Lower lobe of right lung (tissue), 2 donors: Measurements from ENCODE around the gene MAP3K14. TPM values are rescaled to one million over a fixed set of nuclear protein-coding genes. Genes with fewer than 3 reads are reported as not detected.

Source experiments
- ATAC-seq, 2 donors: fragments of 200-7000 bp; cut with Tn5 transposase; one replicate each; pipeline ENCODE4 v1.9.1; 2020 to 2022; ENCODE audit warnings: mild to moderate bottlenecking in 2 of 2, moderate library complexity in 2 of 2
- DNase-seq: peaks from one replicate; pipeline ENCODE4 v3.0.0-alpha.2; 2020
- H3K27ac ChIP-seq: fragments of 200-600 bp; one replicate; pipeline ENCODE4 v1.8.0; 2022
- H3K27me3 ChIP-seq: fragments of 200-600 bp; one replicate; pipeline ENCODE4 v1.8.0; 2022; ENCODE audit warnings: low read depth
- H3K36me3 ChIP-seq: fragments of 200-600 bp; one replicate; pipeline ENCODE4 v1.8.0; 2022; ENCODE audit warnings: mild to moderate bottlenecking
- H3K4me1 ChIP-seq: fragments of 200-600 bp; one replicate; pipeline ENCODE4 v1.8.0; 2022
- H3K4me3 ChIP-seq: fragments of 200-600 bp; one replicate; pipeline ENCODE4 v1.8.0; 2022; ENCODE audit warnings: mild to moderate bottlenecking
- H3K9me3 ChIP-seq: fragments of 200-600 bp; one replicate; pipeline ENCODE4 v1.8.0; 2022
- intact Hi-C: fragments of 100-400 bp; cut with DNase I; formaldehyde crosslinking; loops from one replicate; pipeline ENCODE4 v1.11.0; 2022
- total RNA-seq: library from RNA; stranded (reverse); fragmentation: NEBNext Ultra II Directional; extraction: Animal tissue kit (Norgen Biotek cat#: 25700); gene quantifications from one replicate; pipeline ENCODE4 v1.2.1, GENCODE V29; 2021
- TF ChIP-seq, protein P1 (sequence below): fragments of 200-600 bp; IDR thresholded peaks from one replicate; pipeline ENCODE4 v1.8.0; 2022; ENCODE audit warnings: antibody characterized with exemption, mild to moderate bottlenecking
- donor health status: DM: no; HTN: yes; CAD: no; lungs with severe emphysema.

The MAP3K14 gene
- total RNA-seq, 1 donor from 2014 or later = 9.3 TPM

DNA sequence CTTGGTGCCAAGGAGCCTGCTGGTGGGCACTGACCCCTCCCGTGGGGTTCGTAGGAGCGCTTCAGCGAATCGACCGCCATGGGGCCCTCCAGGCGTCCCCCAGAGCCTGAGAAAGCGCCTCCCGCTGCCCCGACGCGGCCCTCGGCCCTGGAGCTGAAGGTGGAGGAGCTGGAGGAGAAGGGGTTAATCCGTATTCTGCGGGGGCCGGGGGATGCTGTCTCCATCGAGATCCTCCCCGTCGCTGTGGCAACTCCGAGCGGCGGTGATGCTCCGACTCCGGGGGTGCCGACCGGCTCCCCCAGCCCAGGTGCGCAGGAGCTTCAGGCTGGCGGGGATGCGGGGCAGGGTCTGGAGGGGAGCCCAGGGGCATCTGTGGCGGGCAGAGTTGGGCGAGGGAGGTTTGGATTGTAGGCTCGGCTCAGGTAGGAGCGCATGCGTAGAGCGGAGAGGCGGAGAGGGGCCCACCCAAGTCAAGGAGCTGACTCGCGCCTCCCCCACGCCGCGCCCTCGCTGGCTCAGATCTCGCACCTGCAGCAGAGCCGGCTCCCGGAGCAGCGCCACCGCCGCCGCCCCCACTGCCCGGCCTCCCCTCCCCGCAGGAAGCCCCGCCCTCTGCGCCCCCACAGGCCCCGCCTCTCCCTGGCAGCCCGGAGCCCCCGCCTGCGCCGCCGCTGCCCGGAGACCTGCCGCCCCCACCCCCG is 75.3 kb downstream of the MAP3K14 start:
- peak; percentile 79 for DNase-seq
- ATAC-seq = peak; percentile 64 to 82
- Histone ChIP-seq H3K27ac (no peak overlapping the region), H3K27me3 (no peaks in the 10 kb centered on the region), H3K9me3 (no peaks in the 10 kb centered on the region), H3K4me1 (peaks cover 16% of the 10 kb centered on the region), H3K4me3 (peak overlapping the region; percentile 48), H3K36me3 (peaks cover 94% of the 10 kb centered on the region)
- intact Hi-C loops = no loop called here
- TF ChIP-seq, protein P1, sequence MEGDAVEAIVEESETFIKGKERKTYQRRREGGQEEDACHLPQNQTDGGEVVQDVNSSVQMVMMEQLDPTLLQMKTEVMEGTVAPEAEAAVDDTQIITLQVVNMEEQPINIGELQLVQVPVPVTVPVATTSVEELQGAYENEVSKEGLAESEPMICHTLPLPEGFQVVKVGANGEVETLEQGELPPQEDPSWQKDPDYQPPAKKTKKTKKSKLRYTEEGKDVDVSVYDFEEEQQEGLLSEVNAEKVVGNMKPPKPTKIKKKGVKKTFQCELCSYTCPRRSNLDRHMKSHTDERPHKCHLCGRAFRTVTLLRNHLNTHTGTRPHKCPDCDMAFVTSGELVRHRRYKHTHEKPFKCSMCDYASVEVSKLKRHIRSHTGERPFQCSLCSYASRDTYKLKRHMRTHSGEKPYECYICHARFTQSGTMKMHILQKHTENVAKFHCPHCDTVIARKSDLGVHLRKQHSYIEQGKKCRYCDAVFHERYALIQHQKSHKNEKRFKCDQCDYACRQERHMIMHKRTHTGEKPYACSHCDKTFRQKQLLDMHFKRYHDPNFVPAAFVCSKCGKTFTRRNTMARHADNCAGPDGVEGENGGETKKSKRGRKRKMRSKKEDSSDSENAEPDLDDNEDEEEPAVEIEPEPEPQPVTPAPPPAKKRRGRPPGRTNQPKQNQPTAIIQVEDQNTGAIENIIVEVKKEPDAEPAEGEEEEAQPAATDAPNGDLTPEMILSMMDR = no peak

DNA sequence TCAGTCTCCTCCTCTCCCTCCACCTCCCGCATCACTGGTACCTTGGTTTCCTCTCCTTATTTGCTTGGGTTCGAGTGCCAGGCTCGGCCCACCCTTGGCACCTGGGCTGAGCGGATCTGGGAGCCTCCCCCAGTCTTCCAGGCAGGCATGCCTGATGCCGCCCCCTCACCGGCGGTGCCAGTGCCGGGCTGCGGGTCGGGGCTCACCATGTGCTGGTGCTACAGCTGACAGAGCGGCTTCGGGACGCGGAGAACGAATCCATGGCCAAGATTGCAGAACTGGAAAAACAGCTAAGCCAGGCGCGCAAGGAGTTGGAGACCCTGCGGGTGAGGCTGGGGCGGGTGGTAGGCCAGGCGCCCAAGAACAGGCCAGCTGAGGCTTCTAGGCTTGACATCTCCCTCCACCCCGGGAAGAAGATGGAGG is 75.9 kb downstream of the MAP3K14 start:
- Histone ChIP-seq H3K27ac (no peak overlapping the region), H3K4me3 (peak overlapping the region; percentile 48), H3K9me3 (no peaks in the 10 kb centered on the region), H3K36me3 (peaks cover 93% of the 10 kb centered on the region), H3K4me1 (peaks cover 13% of the 10 kb centered on the region), H3K27me3 (no peaks in the 10 kb centered on the region)
- DNase-seq = no peak
- intact Hi-C loops = no loop called here
- TF ChIP-seq, protein P1 = no peak
- peak in 1 of 2 donors; percentile 13 for ATAC-seq

DNA sequence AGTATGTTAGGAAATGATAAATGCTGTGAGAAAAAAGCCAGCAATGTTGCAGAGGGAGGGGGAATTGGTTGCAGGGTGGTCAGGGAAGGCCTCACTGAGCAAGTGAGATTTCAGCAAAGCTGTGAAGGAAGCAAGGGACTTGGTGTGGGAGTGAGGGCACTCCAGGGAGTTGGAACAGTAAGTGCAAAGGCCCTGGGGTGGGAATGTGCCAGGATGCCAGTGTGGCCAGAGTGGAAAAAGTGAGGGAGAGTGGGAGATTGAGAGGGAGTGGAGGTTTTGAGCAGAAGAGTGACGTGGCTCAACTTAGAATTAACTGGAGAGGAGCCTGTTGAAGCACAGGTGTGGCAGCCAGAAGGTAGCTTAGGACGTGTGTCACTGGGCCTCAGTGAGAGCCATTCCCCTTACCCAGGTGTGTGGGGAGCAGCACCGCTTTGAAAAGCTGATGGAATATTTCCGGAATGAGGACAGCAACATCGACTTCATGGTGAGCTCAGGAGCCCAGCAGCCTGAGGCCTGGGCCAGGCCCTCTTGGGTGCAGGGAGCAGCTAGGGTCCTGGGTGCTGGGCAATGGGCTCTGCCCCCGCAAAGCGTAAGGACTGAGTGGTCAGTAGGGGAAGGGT is 78.6 kb downstream of the MAP3K14 start:
- intact Hi-C loops = no loop called here
- H3K27me3 ChIP-seq = no peaks in the 10 kb centered on the region
- H3K36me3 ChIP-seq = peaks cover 76% of the 10 kb centered on the region
- H3K9me3 ChIP-seq = no peaks in the 10 kb centered on the region
- TF ChIP-seq, protein P1 = no peak
- DNase-seq (no peak), ATAC-seq (no peak)
- H3K27ac ChIP-seq = no peak overlapping the region
- no peak overlapping the region for H3K4me3 ChIP-seq
- peaks cover 13% of the 10 kb centered on the region for H3K4me1 ChIP-seq

DNA sequence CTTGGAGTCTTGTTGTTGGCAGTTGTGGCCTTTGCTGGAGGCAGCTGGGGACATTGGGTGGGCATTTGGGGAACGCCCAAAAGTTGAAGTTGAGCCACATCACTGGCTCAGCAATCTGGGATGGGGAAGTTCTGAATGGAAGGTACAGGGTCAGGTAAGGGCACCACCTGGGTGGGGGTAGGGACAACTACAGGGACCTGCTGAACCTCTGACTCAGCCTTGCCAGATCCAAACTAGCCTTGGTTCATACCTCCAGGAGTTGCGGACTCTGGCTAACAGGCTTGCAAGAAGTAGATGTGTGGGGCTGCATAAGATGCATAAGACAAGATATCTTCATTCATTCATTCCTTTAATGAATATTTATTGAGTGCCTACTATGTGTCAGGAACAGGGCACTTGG is 79.1 kb downstream of the MAP3K14 start:
- Histone ChIP-seq H3K4me1 (peaks cover 13% of the 10 kb centered on the region), H3K9me3 (no peaks in the 10 kb centered on the region), H3K27me3 (no peaks in the 10 kb centered on the region), H3K36me3 (peaks cover 71% of the 10 kb centered on the region), H3K4me3 (no peak overlapping the region), H3K27ac (no peak overlapping the region)
- DNase-seq (no peak), ATAC-seq (no peak)
- TF ChIP-seq, protein P1 = no peak
- intact Hi-C loops = no loop called here

DNA sequence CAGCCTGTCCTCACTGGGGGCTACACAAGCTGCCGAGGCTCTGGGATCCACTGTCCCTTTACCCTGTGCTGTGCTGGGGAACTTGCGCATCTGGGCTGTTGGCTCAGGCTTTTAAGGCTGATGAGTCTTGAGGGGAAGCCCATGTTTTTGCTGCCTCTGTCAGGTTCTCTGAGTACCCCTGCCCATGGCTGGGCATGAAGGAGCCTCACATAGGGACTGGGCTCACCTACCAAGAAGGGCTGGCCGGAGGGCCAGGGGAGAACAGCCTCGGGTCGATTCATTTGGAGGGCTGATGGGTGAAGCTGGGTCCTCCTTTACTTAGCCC is 80.6 kb downstream of the MAP3K14 start:
- ATAC-seq (no peak), DNase-seq (no peak)
- TF ChIP-seq, protein P1 = no peak
- no peak overlapping the region for H3K27ac ChIP-seq
- H3K36me3 ChIP-seq = peaks cover 60% of the 10 kb centered on the region
- intact Hi-C loops = no loop called here
- peaks cover 21% of the 10 kb centered on the region for H3K4me1 ChIP-seq
- H3K27me3 ChIP-seq = no peaks in the 10 kb centered on the region
- no peak overlapping the region for H3K4me3 ChIP-seq
- H3K9me3 ChIP-seq = no peaks in the 10 kb centered on the region
